Hepatocyte (in vitro differentiated cells): ENCODE results near the gene CEP131. TPM values are rescaled to one million over a fixed set of nuclear protein-coding genes. Genes with fewer than 3 reads are reported as not detected.

Experiments used
- DNase-seq: peaks from one replicate; pipeline ENCODE4 v3.0.0-alpha.2; 2016; ENCODE audit warnings: low spot score
- H2AFZ ChIP-seq: fragments of 200-600 bp; sonication (generic); 2 replicates; pipeline ENCODE4 v1.6.0; 2016; ENCODE audit warnings: antibody characterized with exemption, mild to moderate bottlenecking
- H3K27ac ChIP-seq: fragments of 200-600 bp; sonication (generic); 2 replicates; pipeline ENCODE4 v1.5.1; 2016; ENCODE audit warnings: mild to moderate bottlenecking
- H3K27me3 ChIP-seq: fragments of 200-600 bp; sonication (generic); 2 replicates; pipeline ENCODE4 v1.6.1; 2016
- H3K36me3 ChIP-seq: fragments of 200-600 bp; sonication (generic); replicated peaks from 2 replicates; pipeline ENCODE4 v1.5.1; 2016; ENCODE audit warnings: low read depth; ENCODE audit not compliant: insufficient read depth
- H3K4me1 ChIP-seq: fragments of 200-600 bp; sonication (generic); 2 replicates; pipeline ENCODE4 v1.5.1; 2016; ENCODE audit warnings: mild to moderate bottlenecking, moderate library complexity; ENCODE audit not compliant: insufficient read depth
- H3K4me2 ChIP-seq: fragments of 200-600 bp; sonication (generic); 2 replicates; pipeline ENCODE4 v1.6.0; 2016
- H3K4me3 ChIP-seq: fragments of 200-600 bp; sonication (generic); 2 replicates; pipeline ENCODE4 v1.5.1; 2016; ENCODE audit warnings: mild to moderate bottlenecking
- H3K79me2 ChIP-seq: fragments of 200-600 bp; sonication (generic); 2 replicates; pipeline ENCODE4 v1.6.0; 2017; ENCODE audit warnings: mild to moderate bottlenecking
- H3K9me2 ChIP-seq: fragments of 200-600 bp; sonication (generic); replicated peaks from 2 replicates; pipeline ENCODE4 v1.6.0; 2017; ENCODE audit warnings: mild to moderate bottlenecking; ENCODE audit not compliant: insufficient read depth
- H3K9me3 ChIP-seq: fragments of 200-600 bp; sonication (generic); 2 replicates; pipeline ENCODE4 v1.5.1; 2016; ENCODE audit warnings: low read depth, mild to moderate bottlenecking
- H4K20me1 ChIP-seq: fragments of 200-600 bp; sonication (generic); 2 replicates; pipeline ENCODE4 v1.6.0; 2016; ENCODE audit warnings: mild to moderate bottlenecking; ENCODE audit not compliant: insufficient read depth, poor library complexity, severe bottlenecking
- EZH2 ChIP-seq: fragments of 200-600 bp; sonication (generic); IDR thresholded peaks from 2 replicates; pipeline ENCODE4 v1.6.1; 2016; ENCODE audit warnings: antibody characterized with exemption, mild to moderate bottlenecking, borderline replicate concordance
- EZH2phosphoT487 ChIP-seq: fragments of 200-600 bp; sonication (generic); IDR thresholded peaks from one replicate; pipeline ENCODE4 v1.6.1; 2018; ENCODE audit warnings: antibody characterized with exemption, mild to moderate bottlenecking, low read depth, moderate library complexity; ENCODE audit not compliant: unreplicated experiment, severe bottlenecking
- WGBS: methylation state at CpG from one replicate; pipeline ENCODE4 v1.1.6; 2016; ENCODE audit warnings: low lambda C conversion rate; ENCODE audit errors: missing lambda C conversion rate; 5-methylcytosine and 5-hydroxymethylcytosine counted together
- polyA plus RNA-seq: library from polyadenylated mRNA; unstranded; fragments of >200 nt; fragmentation: Nextera tagmentation; extraction: Ambion mirVana; gene quantifications from 2 replicates; pipeline ENCODE4 v1.2.1, GENCODE V29; 2016
- total RNA-seq: library from RNA; depleted of rRNA; stranded (reverse); fragments of >200 nt; gene quantifications from 2 replicates; pipeline ENCODE4 v1.2.3, GENCODE V29; 2014
- TF ChIP-seq, protein P1 (sequence below): fragments of 200-600 bp; sonication (generic); IDR thresholded peaks from 2 replicates; pipeline ENCODE4 v1.5.1; 2016; ENCODE audit warnings: antibody characterized with exemption, mild to moderate bottlenecking; ENCODE audit not compliant: poor library complexity

Gene CEP131
- total and polyA plus RNA-seq, 2 experiments from 2014 or later = 7.3 to 10.1 TPM

DNA sequence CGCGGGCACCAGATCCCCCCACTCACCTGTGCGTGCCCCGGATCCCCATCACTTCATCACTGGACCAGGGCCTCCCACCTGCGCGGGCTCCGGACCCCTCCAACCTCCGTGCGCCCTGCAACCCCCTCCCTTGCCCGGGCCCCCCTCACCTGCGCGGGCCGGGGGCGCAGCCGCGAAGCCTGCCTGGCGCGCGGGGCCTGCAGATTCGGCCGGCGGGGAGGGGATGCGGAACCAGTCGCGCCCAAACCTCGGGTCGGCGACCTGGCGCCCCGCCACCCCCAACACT is 202 bp downstream of the CEP131 start:
- H3K36me3 ChIP-seq = no peaks in the 10 kb centered on the region
- 0% methylated on average over 23 of the region's 30 CpGs for WGBS
- peak overlapping the region; percentile 99 for H3K4me2 ChIP-seq
- TF ChIP-seq EZH2 = no peak
- TF ChIP-seq, protein P1, sequence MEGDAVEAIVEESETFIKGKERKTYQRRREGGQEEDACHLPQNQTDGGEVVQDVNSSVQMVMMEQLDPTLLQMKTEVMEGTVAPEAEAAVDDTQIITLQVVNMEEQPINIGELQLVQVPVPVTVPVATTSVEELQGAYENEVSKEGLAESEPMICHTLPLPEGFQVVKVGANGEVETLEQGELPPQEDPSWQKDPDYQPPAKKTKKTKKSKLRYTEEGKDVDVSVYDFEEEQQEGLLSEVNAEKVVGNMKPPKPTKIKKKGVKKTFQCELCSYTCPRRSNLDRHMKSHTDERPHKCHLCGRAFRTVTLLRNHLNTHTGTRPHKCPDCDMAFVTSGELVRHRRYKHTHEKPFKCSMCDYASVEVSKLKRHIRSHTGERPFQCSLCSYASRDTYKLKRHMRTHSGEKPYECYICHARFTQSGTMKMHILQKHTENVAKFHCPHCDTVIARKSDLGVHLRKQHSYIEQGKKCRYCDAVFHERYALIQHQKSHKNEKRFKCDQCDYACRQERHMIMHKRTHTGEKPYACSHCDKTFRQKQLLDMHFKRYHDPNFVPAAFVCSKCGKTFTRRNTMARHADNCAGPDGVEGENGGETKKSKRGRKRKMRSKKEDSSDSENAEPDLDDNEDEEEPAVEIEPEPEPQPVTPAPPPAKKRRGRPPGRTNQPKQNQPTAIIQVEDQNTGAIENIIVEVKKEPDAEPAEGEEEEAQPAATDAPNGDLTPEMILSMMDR = no peak
- no peak for TF ChIP-seq EZH2phosphoT487
- H3K79me2 ChIP-seq = peaks cover 7% of the 10 kb centered on the region
- no peak overlapping the region for H3K27ac ChIP-seq
- H3K4me1 ChIP-seq = no peaks in the 10 kb centered on the region
- no peaks in the 10 kb centered on the region for H4K20me1 ChIP-seq
- no peaks in the 10 kb centered on the region for H3K27me3 ChIP-seq
- no peak for DNase-seq
- H3K9me2 ChIP-seq = no peaks in the 10 kb centered on the region
- H3K9me3 ChIP-seq = no peaks in the 10 kb centered on the region
- peak overlapping the region; percentile 72 for H3K4me3 ChIP-seq
- peak overlapping the region; percentile 95 for H2AFZ ChIP-seq

GRCh38 chr17:81221842-81222619 is 734 bp downstream of the CEP131 start:
- Histone ChIP-seq H3K9me2 (no peaks in the 10 kb centered on the region), H3K27me3 (no peaks in the 10 kb centered on the region), H3K4me1 (no peaks in the 10 kb centered on the region), H2AFZ (peak overlapping the region; percentile 95), H3K4me3 (peak overlapping the region; percentile 72), H3K79me2 (peaks cover 7% of the 10 kb centered on the region), H3K4me2 (peak overlapping the region; percentile 99), H3K27ac (no peak overlapping the region), H3K36me3 (no peaks in the 10 kb centered on the region), H4K20me1 (no peaks in the 10 kb centered on the region), H3K9me3 (no peaks in the 10 kb centered on the region)
- no peak for DNase-seq
- WGBS = 35% methylated on average over 12 of the region's 24 CpGs
- TF ChIP-seq EZH2phosphoT487 (no peak), EZH2 (no peak)
- TF ChIP-seq, protein P1 = no peak

- DNase-seq = no peak
- Histone ChIP-seq H3K79me2 (peaks cover 7% of the 10 kb centered on the region), H3K36me3 (no peaks in the 10 kb centered on the region), H3K9me3 (no peaks in the 10 kb centered on the region), H3K4me1 (no peaks in the 10 kb centered on the region), H2AFZ (no peak overlapping the region), H3K4me2 (peak overlapping the region; percentile 99), H4K20me1 (no peaks in the 10 kb centered on the region), H3K27me3 (no peaks in the 10 kb centered on the region), H3K4me3 (no peak overlapping the region), H3K9me2 (no peaks in the 10 kb centered on the region), H3K27ac (no peak overlapping the region)
- TF ChIP-seq EZH2phosphoT487 (no peak), EZH2 (no peak)
- TF ChIP-seq, protein P1 = no peak
- 84% methylated on average over 9 of the region's 11 CpGs for WGBS
Measured at GRCh38 chr17:81221371-81221841, 1.4 kb downstream of the CEP131 start.
